ENCODE results near the gene OR1C1. TPM values are rescaled to one million over a fixed set of nuclear protein-coding genes. Genes with fewer than 3 reads are reported as not detected.

OR1C1 gene
- not detected in 2 replicates for total RNA-seq

GRCh38 chr1:247760456-247760855, at the start of gene OR1C1:
OR1C1 (minus strand) TSS chr1:247760556; CDS start chr1:247758406, 2,150 bp downstream.

GRCh38 chr1:247748041-247748440, 12.3 kb downstream of the OR1C1 start, which contains the start of gene OR14A2:
OR14A2 (minus strand) TSS chr1:247748141.

GRCh38 chr1:247738315-247738714, 22.0 kb downstream of the OR1C1 start, which contains the start of gene OR14K1:
OR14K1 (plus strand) TSS chr1:247738615; CDS start chr1:247738615, 0 bp downstream.

GRCh38 chr1:247716546-247716945, 43.8 kb downstream of the OR1C1 start, which contains the start of gene OR6F1:
OR6F1 (minus strand) TSS chr1:247716646; CDS start chr1:247712755, 3,891 bp downstream.

Other genes starting within 250 kb of the OR1C1 start
- gene OR2C3, start 224.1 kb downstream of the OR1C1 start, total RNA-seq, result not detected in 2 replicates
- gene GCSAML, start 211.4 kb downstream of the OR1C1 start, total RNA-seq, result under 0.01 TPM in 1 of 2 replicates, not detected in the other
- gene OR2G2, start 172.2 kb downstream of the OR1C1 start, total RNA-seq, result not detected in 2 replicates
- not detected in 2 replicates for gene OR2G3, start 155.0 kb downstream of the OR1C1 start, total RNA-seq
- not detected in 2 replicates for gene OR13G1, start 80.8 kb downstream of the OR1C1 start, total RNA-seq
- gene OR6F1, start 43.9 kb downstream of the OR1C1 start, total RNA-seq, result not detected in 2 replicates
- not detected in 2 replicates for gene OR14K1, start 21.9 kb downstream of the OR1C1 start, total RNA-seq
- not detected in 2 replicates for gene OR14A2, start 12.4 kb downstream of the OR1C1 start, total RNA-seq
- not detected in 2 replicates for gene OR14A16, start 63.6 kb upstream of the OR1C1 start, total RNA-seq
- not detected in 2 replicates for gene OR11L1, start 81.3 kb upstream of the OR1C1 start, total RNA-seq
- 0.37 and 0.66 TPM in 2 replicates for gene TRIM58, start 96.6 kb upstream of the OR1C1 start, total RNA-seq
- gene OR2W3, start 135.0 kb upstream of the OR1C1 start, total RNA-seq, result not detected in 2 replicates
- not detected in 2 replicates for gene OR2T8, start 159.7 kb upstream of the OR1C1 start, total RNA-seq
- gene OR2AJ1, start 164.3 kb upstream of the OR1C1 start, total RNA-seq, result not detected in 2 replicates
- gene OR2L8, start 188.3 kb upstream of the OR1C1 start, total RNA-seq, result 0.25 TPM in 1 of 2 replicates, not detected in the other
- 0.25 TPM in 1 of 2 replicates, not detected in the other for gene OR2AK2, start 204.7 kb upstream of the OR1C1 start, total RNA-seq

Data from uterine smooth muscle cell (primary cell).